ENCODE results near the gene EHBP1. TPM values are rescaled to one million over a fixed set of nuclear protein-coding genes. Genes with fewer than 3 reads are reported as not detected.

EHBP1 gene
- total RNA-seq, 1 experiment from 2014 or later: 32.1 TPM

- Histone ChIP-seq H3K4me3 (ENCODE audit: low read depth, low read length, poor library complexity, severe bottlenecking) (no peak overlapping the region), H3K36me3 (ENCODE audit: insufficient read depth, low read length, poor library complexity, severe bottlenecking) (no peaks in the 10 kb centered on the region), H3K9me3 (ENCODE audit: low read depth, low read length, poor library complexity, severe bottlenecking) (peaks cover 4% of the 10 kb centered on the region), H3K27me3 (replicated peaks; ENCODE audit: insufficient read depth, low read depth, low read length, poor library complexity) (no peaks in the 10 kb centered on the region), H3K27ac (ENCODE audit: low read depth, low read length, poor library complexity, severe bottlenecking) (no peak overlapping the region), H3K4me1 (ENCODE audit: insufficient read depth, low read length, poor library complexity, severe bottlenecking) (no peaks in the 10 kb centered on the region)
- CTCF ChIA-PET: no interaction called here
- intact Hi-C loops (cut with micrococcal nuclease; ENCODE audit: unreplicated experiment): no loop called here
- POLR2A ChIA-PET (ENCODE audit: low non-redundant PET): no interaction called here
- BruUV-seq (replicated peaks): no TSS peak
- TF ChIP-seq EZH2 (IDR thresholded peaks at IDR 0.05; ENCODE audit: borderline replicate concordance, low read depth, low read length, poor library complexity, severe bottlenecking): no peak
- TF ChIP-seq CTCF (conservative IDR thresholded peaks at IDR 0.05; ENCODE audit: low read depth, low read length): no peak
- DNase-seq (ENCODE audit: low spot score): no peak
Observed at GRCh38 chr2:62881162-62881795, 175.8 kb downstream of the EHBP1 start.

- no peaks in the 10 kb centered on the region for H3K4me1 ChIP-seq (ENCODE audit: insufficient read depth, low read length, poor library complexity, severe bottlenecking)
- ChIA-PET CTCF (no interaction called here), POLR2A (ENCODE audit: low non-redundant PET) (no interaction called here)
- H3K36me3 ChIP-seq (ENCODE audit: insufficient read depth, low read length, poor library complexity, severe bottlenecking): no peaks in the 10 kb centered on the region
- no peak for DNase-seq (ENCODE audit: low spot score)
- no peaks in the 10 kb centered on the region for H3K27me3 ChIP-seq (replicated peaks; ENCODE audit: insufficient read depth, low read depth, low read length, poor library complexity)
- H3K27ac ChIP-seq (ENCODE audit: low read depth, low read length, poor library complexity, severe bottlenecking): no peak overlapping the region
- TF ChIP-seq CTCF (conservative IDR thresholded peaks at IDR 0.05; ENCODE audit: low read depth, low read length) (no peak), EZH2 (IDR thresholded peaks at IDR 0.05; ENCODE audit: borderline replicate concordance, low read depth, low read length, poor library complexity, severe bottlenecking) (no peak)
- H3K9me3 ChIP-seq (ENCODE audit: low read depth, low read length, poor library complexity, severe bottlenecking): peaks cover 4% of the 10 kb centered on the region
- intact Hi-C loops (cut with micrococcal nuclease; ENCODE audit: unreplicated experiment): no loop called here
- no TSS peak for BruUV-seq (replicated peaks)
- no peak overlapping the region for H3K4me3 ChIP-seq (ENCODE audit: low read depth, low read length, poor library complexity, severe bottlenecking)
Observed at GRCh38 chr2:62883629-62884028, 178.1 kb downstream of the EHBP1 start.

- Histone ChIP-seq H3K27me3 (replicated peaks; ENCODE audit: insufficient read depth, low read depth, low read length, poor library complexity) (no peaks in the 10 kb centered on the region), H3K27ac (ENCODE audit: low read depth, low read length, poor library complexity, severe bottlenecking) (no peak overlapping the region), H3K4me1 (ENCODE audit: insufficient read depth, low read length, poor library complexity, severe bottlenecking) (no peaks in the 10 kb centered on the region), H3K36me3 (ENCODE audit: insufficient read depth, low read length, poor library complexity, severe bottlenecking) (no peaks in the 10 kb centered on the region), H3K4me3 (ENCODE audit: low read depth, low read length, poor library complexity, severe bottlenecking) (no peak overlapping the region), H3K9me3 (ENCODE audit: low read depth, low read length, poor library complexity, severe bottlenecking) (peaks cover 4% of the 10 kb centered on the region)
- DNase-seq (ENCODE audit: low spot score): no peak
- TF ChIP-seq CTCF (conservative IDR thresholded peaks at IDR 0.05; ENCODE audit: low read depth, low read length) (no peak), EZH2 (IDR thresholded peaks at IDR 0.05; ENCODE audit: borderline replicate concordance, low read depth, low read length, poor library complexity, severe bottlenecking) (no peak)
- CTCF ChIA-PET: no interaction called here
- no TSS peak for BruUV-seq (replicated peaks)
- intact Hi-C loops (cut with micrococcal nuclease; ENCODE audit: unreplicated experiment): no loop called here
- POLR2A ChIA-PET (ENCODE audit: low non-redundant PET): no interaction called here
Observed at GRCh38 chr2:62884086-62884485, 178.6 kb downstream of the EHBP1 start.
